Gastrocnemius medialis (tissue), 4 donors: Measurements from ENCODE around the gene SPSB2.

Experiments
- CTCF ChIP-seq, 5 experiments: fragments of 450-650 bp in 3 of 5; fragments of 200-600 bp in 2 of 5; sonication (generic) in 2 of 5; IDR thresholded peaks in 4 of 5; conservative IDR thresholded peaks in 1 of 5; 1 replicate in 4 of 5; 2 replicates in 1 of 5; pipeline ENCODE4 v1.5.1; 2016 to 2019; ENCODE audit warnings: antibody characterized with exemption in 5 of 5, mild to moderate bottlenecking in 3 of 5, moderate library complexity in 3 of 5
- POLR2A ChIP-seq, 2 donors: fragments of 450-650 bp; IDR thresholded peaks; one replicate each; pipeline ENCODE4 v1.6.1; 2017; ENCODE audit warnings: antibody characterized with exemption in 2 of 2, mild to moderate bottlenecking in 2 of 2, moderate library complexity in 2 of 2

- no peak for TF ChIP-seq CTCF (IDR thresholded peaks at IDR 0.05 in 4 of 5, conservative IDR thresholded peaks at IDR 0.05 in 1 of 5)
- no peak for TF ChIP-seq POLR2A (IDR thresholded peaks at IDR 0.05)
Observed at GRCh38 chr12:6828781-6829535, 44.1 kb downstream of the SPSB2 start.
